ENCODE data around the gene IL1RAPL1.

DNA sequence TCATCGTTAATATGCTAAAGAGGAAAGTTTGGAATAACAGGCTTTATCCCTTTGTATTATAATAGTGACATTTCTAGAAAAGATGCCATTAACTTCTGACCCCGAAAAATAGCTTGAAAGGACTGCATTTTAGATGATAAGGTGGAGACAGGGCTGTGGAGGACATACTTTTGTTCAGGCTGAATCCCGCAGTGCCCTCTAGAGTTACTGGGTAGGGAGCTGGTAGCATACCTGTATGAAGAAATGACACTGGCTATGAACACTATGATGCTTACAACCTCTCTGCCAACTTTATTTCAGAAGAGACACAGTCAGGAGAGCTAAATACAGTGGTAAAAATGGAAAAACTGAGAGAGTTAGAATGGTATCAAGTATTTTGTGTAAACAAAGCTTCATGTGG is 8.1 kb downstream of the IL1RAPL1 start:
- TF ChIP-seq, protein P1, sequence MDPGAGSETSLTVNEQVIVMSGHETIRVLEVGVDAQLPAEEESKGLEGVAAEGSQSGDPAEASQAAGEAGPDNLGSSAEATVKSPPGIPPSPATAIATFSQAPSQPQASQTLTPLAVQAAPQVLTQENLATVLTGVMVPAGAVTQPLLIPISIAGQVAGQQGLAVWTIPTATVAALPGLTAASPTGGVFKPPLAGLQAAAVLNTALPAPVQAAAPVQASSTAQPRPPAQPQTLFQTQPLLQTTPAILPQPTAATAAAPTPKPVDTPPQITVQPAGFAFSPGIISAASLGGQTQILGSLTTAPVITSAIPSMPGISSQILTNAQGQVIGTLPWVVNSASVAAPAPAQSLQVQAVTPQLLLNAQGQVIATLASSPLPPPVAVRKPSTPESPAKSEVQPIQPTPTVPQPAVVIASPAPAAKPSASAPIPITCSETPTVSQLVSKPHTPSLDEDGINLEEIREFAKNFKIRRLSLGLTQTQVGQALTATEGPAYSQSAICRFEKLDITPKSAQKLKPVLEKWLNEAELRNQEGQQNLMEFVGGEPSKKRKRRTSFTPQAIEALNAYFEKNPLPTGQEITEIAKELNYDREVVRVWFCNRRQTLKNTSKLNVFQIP (CRISPR knock-in tag; IDR thresholded peaks at IDR 0.05; ENCODE audit: borderline replicate concordance, low read depth), result no peak
- no peak for TF ChIP-seq RARB (CRISPR knock-in tag; IDR thresholded peaks at IDR 0.05)
- TF ChIP-seq ZC3H10 (CRISPR knock-in tag; IDR thresholded peaks at IDR 0.05), result no peak
- TF ChIP-seq ZFP3 (CRISPR knock-in tag; IDR thresholded peaks at IDR 0.05), result no peak
- TF ChIP-seq, protein P2, sequence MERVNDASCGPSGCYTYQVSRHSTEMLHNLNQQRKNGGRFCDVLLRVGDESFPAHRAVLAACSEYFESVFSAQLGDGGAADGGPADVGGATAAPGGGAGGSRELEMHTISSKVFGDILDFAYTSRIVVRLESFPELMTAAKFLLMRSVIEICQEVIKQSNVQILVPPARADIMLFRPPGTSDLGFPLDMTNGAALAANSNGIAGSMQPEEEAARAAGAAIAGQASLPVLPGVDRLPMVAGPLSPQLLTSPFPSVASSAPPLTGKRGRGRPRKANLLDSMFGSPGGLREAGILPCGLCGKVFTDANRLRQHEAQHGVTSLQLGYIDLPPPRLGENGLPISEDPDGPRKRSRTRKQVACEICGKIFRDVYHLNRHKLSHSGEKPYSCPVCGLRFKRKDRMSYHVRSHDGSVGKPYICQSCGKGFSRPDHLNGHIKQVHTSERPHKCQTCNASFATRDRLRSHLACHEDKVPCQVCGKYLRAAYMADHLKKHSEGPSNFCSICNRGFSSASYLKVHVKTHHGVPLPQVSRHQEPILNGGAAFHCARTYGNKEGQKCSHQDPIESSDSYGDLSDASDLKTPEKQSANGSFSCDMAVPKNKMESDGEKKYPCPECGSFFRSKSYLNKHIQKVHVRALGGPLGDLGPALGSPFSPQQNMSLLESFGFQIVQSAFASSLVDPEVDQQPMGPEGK (CRISPR knock-in tag; IDR thresholded peaks at IDR 0.05; ENCODE audit: borderline replicate concordance), result no peak
- TF ChIP-seq ZFP30 (CRISPR knock-in tag; IDR thresholded peaks at IDR 0.05), result no peak
- no peak for TF ChIP-seq OSR1 (CRISPR knock-in tag; IDR thresholded peaks at IDR 0.05)
- TF ChIP-seq GLIS3 (CRISPR knock-in tag; IDR thresholded peaks at IDR 0.05), result no peak
- TF ChIP-seq TCF4 (CRISPR knock-in tag; IDR thresholded peaks at IDR 0.05; ENCODE audit: borderline replicate concordance), result no peak

Data from SK-N-SH treated with all-trans-retinoic acid at 6 μM for 48 hours (cell line).